GM12878 (cell line): ENCODE results near the gene MICALL2. TPM values are rescaled to one million over a fixed set of nuclear protein-coding genes. Genes with fewer than 3 reads are reported as not detected.

Experiments
- ATAC-seq: fragments of 200-7000 bp; cut with Tn5 transposase; 3 replicates; pipeline ENCODE4 v1.9.1; 2020; ENCODE audit warnings: mild to moderate bottlenecking, moderate library complexity
- Bru-seq: library from RNA; stranded (reverse); fragments of 400-500 nt; gene quantifications from one replicate; lab custom pipeline; 2021; lab: Mats Ljungman, UMichigan
- BruChase-seq, 2 experiments: library from RNA; stranded (reverse); fragments of 400-500 nt; gene quantifications; one replicate each; lab custom pipeline; 2021; lab: Mats Ljungman, UMichigan
- BruUV-seq: library from RNA; stranded (reverse); fragments of 400-500 nt; replicated peaks from 2 replicates; lab custom pipeline; 2021; lab: Mats Ljungman, UMichigan
- CTCF ChIA-PET: fragments of 300-600 bp; sonication (Branson Sonifier 250); formaldehyde crosslinking; extraction: SDS; loops from one replicate; lab custom pipeline; 2021; ENCODE audit warnings: inconsistent platforms; lab: Yijun Ruan, JAX
- POLR2A ChIA-PET: fragments of 350-600 bp; formaldehyde crosslinking; extraction: SDS; loops from one replicate; lab custom pipeline; 2021; ENCODE audit warnings: inconsistent platforms; lab: Charles Lee
- RAD21 ChIA-PET: fragments of 300-600 bp; sonication (Branson Sonifier 250); formaldehyde crosslinking; loops from one replicate; lab custom pipeline; 2023; ENCODE audit warnings: antibody characterized with exemption; ENCODE audit not compliant: unreplicated experiment; lab: Charles Lee
- SMC1A ChIA-PET: fragments of 300-600 bp; sonication (Branson Sonifier 250); formaldehyde crosslinking; loops from one replicate; lab custom pipeline; 2023; ENCODE audit not compliant: unreplicated experiment, uncharacterized antibody; lab: Charles Lee
- DNase-seq: peaks from one replicate; pipeline ENCODE4 v3.0.0-alpha.2; 2011; ENCODE audit warnings: low read depth, low spot score
- FAIRE-seq: peaks from 3 replicates; lab custom pipeline; 2011; peaks lifted over from hg19 to GRCh38; lab: Jason Lieb, UNC
- H2AFZ ChIP-seq: 2 replicates; pipeline ENCODE4 v1.6.0; 2011; ENCODE audit warnings: low read depth, low read length, control low read depth; ENCODE audit not compliant: control insufficient read depth
- H3K27ac ChIP-seq: 2 replicates; pipeline ENCODE4 v1.5.1; 2011; ENCODE audit warnings: control low read depth; ENCODE audit not compliant: control insufficient read depth, insufficient read depth
- H3K27me3 ChIP-seq, 2 experiments: replicated peaks in 1 of 2; 2 replicates each; pipeline versions ENCODE4 v1.6.0 to v1.6.1; 2011; ENCODE audit warnings: low read length in 1 of 2; ENCODE audit not compliant: control insufficient read depth in 2 of 2, insufficient read depth in 2 of 2
- H3K36me3 ChIP-seq, 2 experiments: 2 replicates each; pipeline ENCODE4 v1.5.1; 2011; ENCODE audit warnings: low read length in 1 of 2; ENCODE audit not compliant: control insufficient read depth in 2 of 2, insufficient read depth in 2 of 2
- H3K4me1 ChIP-seq: 2 replicates; pipeline ENCODE4 v1.6.1; 2011; ENCODE audit warnings: mild to moderate bottlenecking, low read length, moderate library complexity, mixed read lengths; ENCODE audit not compliant: control insufficient read depth, insufficient read depth
- H3K4me2 ChIP-seq: 2 replicates; pipeline ENCODE4 v1.6.0; 2011; ENCODE audit warnings: control low read depth; ENCODE audit not compliant: control insufficient read depth, insufficient read depth
- H3K4me3 ChIP-seq: fragments of 200-600 bp; sonication (generic); 2 replicates; pipeline ENCODE4 v1.5.1; 2016
- H3K79me2 ChIP-seq: 2 replicates; pipeline ENCODE4 v1.6.0; 2011; ENCODE audit warnings: low read length; ENCODE audit not compliant: control insufficient read depth, insufficient read depth
- H3K9ac ChIP-seq: 2 replicates; pipeline ENCODE4 v1.8.0; 2011; ENCODE audit warnings: low read length, control low read depth, mixed read lengths; ENCODE audit not compliant: control insufficient read depth, insufficient read depth
- H3K9me3 ChIP-seq: replicated peaks from 3 replicates; pipeline ENCODE4 v1.5.1; 2011; ENCODE audit warnings: mild to moderate bottlenecking, low read length; ENCODE audit not compliant: control insufficient read depth, insufficient read depth
- H4K20me1 ChIP-seq: 2 replicates; pipeline ENCODE4 v1.6.0; 2011; ENCODE audit not compliant: control insufficient read depth, insufficient read depth
- BHLHE40 ChIP-seq, 2 experiments: fragments of 450-650 bp in 1 of 2; IDR thresholded peaks; 2 replicates each; pipeline ENCODE4 v1.6.1; 2011 to 2017; ENCODE audit warnings: low read depth in 2 of 2, borderline replicate concordance in 1 of 2, improper control_type of control experiment in 1 of 2, low read length in 1 of 2, mild to moderate bottlenecking in 1 of 2
- DPF2 ChIP-seq: fragments of 450-650 bp; IDR thresholded peaks from 2 replicates; pipeline ENCODE4 v1.6.1; 2017; ENCODE audit warnings: mild to moderate bottlenecking
- E2F8 ChIP-seq: fragments of 450-650 bp; IDR thresholded peaks from 2 replicates; pipeline ENCODE4 v1.6.1; 2018; ENCODE audit warnings: mild to moderate bottlenecking, low read depth, moderate library complexity; ENCODE audit not compliant: partially characterized antibody
- EGR1 ChIP-seq, 2 experiments: IDR thresholded peaks; 1 replicate in 1 of 2; 2 replicates in 1 of 2; pipeline ENCODE4 v1.6.1; 2011 to 2012; ENCODE audit warnings: low read depth in 2 of 2, low read length in 2 of 2, borderline replicate concordance in 1 of 2, mild to moderate bottlenecking in 1 of 2, moderate library complexity in 1 of 2
- ETV6 ChIP-seq, 2 experiments: fragments of 450-650 bp in 1 of 2; IDR thresholded peaks in 1 of 2; conservative IDR thresholded peaks in 1 of 2; 2 replicates each; pipeline ENCODE4 v1.6.1; 2014; ENCODE audit warnings: antibody characterized with exemption in 1 of 2, borderline replicate concordance in 1 of 2, low read depth in 1 of 2, mild to moderate bottlenecking in 1 of 2, moderate library complexity in 1 of 2
- GATAD2B ChIP-seq: fragments of 450-650 bp; conservative IDR thresholded peaks from 2 replicates; pipeline ENCODE4 v1.6.1; 2017; ENCODE audit warnings: low read depth, mild to moderate bottlenecking, moderate library complexity
- HDAC6 ChIP-seq: fragments of 200-600 bp; sonication (generic); IDR thresholded peaks from one replicate; pipeline ENCODE4 v1.8.0; 2017; ENCODE audit warnings: antibody characterized with exemption; ENCODE audit not compliant: unreplicated experiment
- IKZF1 ChIP-seq: fragments of 450-650 bp; conservative IDR thresholded peaks from 2 replicates; pipeline ENCODE4 v1.6.1; 2017; ENCODE audit warnings: antibody characterized with exemption, mild to moderate bottlenecking
- LARP7 ChIP-seq: fragments of 450-650 bp; IDR thresholded peaks from 2 replicates; pipeline ENCODE4 v1.6.1; 2017; ENCODE audit warnings: mild to moderate bottlenecking
- POLR2A ChIP-seq: IDR thresholded peaks from 2 replicates; pipeline ENCODE4 v1.6.1; 2011; ENCODE audit warnings: low read depth, mild to moderate bottlenecking, low read length
- POLR2AphosphoS5 ChIP-seq: IDR thresholded peaks from 2 replicates; pipeline ENCODE4 v1.6.1; 2011; ENCODE audit warnings: mild to moderate bottlenecking, low read length, inconsistent platforms
- SMAD5 ChIP-seq: IDR thresholded peaks from 2 replicates; pipeline ENCODE4 v1.6.1; 2016; ENCODE audit warnings: antibody characterized with exemption, low read depth
- SP1 ChIP-seq: IDR thresholded peaks from one replicate; pipeline ENCODE4 v1.6.1; 2011; ENCODE audit warnings: low read depth, low read length
- YY1 ChIP-seq: IDR thresholded peaks from 2 replicates; pipeline ENCODE4 v1.6.1; 2011; ENCODE audit warnings: low read depth, mild to moderate bottlenecking, low read length
- ZNF207 ChIP-seq: fragments of 450-650 bp; IDR thresholded peaks from 2 replicates; pipeline ENCODE4 v1.6.1; 2014; ENCODE audit warnings: antibody characterized with exemption, mild to moderate bottlenecking, borderline replicate concordance
- WGBS: methylation state at CpG from one replicate; pipeline ENCODE4 v1.1.6; 2016; ENCODE audit warnings: low lambda C conversion rate; ENCODE audit not compliant: insufficient replicate concordance, insufficient coverage; ENCODE audit errors: missing lambda C conversion rate; 5-methylcytosine and 5-hydroxymethylcytosine counted together
- in situ Hi-C: fragments of 300-500 bp; cut with MboI; formaldehyde crosslinking; loops from 9 replicates; pipeline ENCODE4 v1.14.3; 2018; ENCODE audit warnings: mixed read lengths
- intact Hi-C: fragments of 100-400 bp; cut with micrococcal nuclease; formaldehyde crosslinking; loops from one replicate; pipeline ENCODE4 v1.14.2; 2022; ENCODE audit not compliant: unreplicated experiment
- long read RNA-seq, 2 experiments: library from polyadenylated mRNA; unstranded; transcript quantifications; one replicate each; pipeline ENCODE4 v2.0.0, GENCODE V29; 2019 to 2020
- polyA minus RNA-seq, 3 experiments: library from RNA; depleted of rRNA, polyadenylated mRNA; stranded (reverse); fragments of >200 nt; gene quantifications; 2 replicates each; pipeline ENCODE4 v1.2.3, GENCODE V29; 2011
- polyA plus RNA-seq, 11 experiments: library from polyadenylated mRNA; depleted of rRNA in 4 of 11; unstranded in 6 of 11; stranded (reverse) in 5 of 11; fragments of >200 nt; fragmentation: Nextera tagmentation in 4 of 11; fragmentation: Illumina TruSeq in 1 of 11; extraction: Ambion mirVana in 4 of 11; extraction: Trizol in 1 of 11; gene quantifications; 1 replicate in 1 of 11; 2 replicates in 10 of 11; pipeline versions ENCODE4 v1.2.1 to v1.2.3, GENCODE V29; 2011 to 2016; ENCODE audit warnings: inconsistent platforms in 2 of 11, missing spikeins in 2 of 11, low read depth in 1 of 11
- total RNA-seq, 4 experiments: library from RNA; depleted of rRNA in 3 of 4; stranded (reverse); fragments of >200 nt in 3 of 4; fragmentation: Illumina TruSeq in 1 of 4; extraction: Trizol in 1 of 4; gene quantifications; 2 replicates each; pipeline versions ENCODE4 v1.2.1 to v1.2.3, GENCODE V29; 2013 to 2021

Gene MICALL2
- 5.2 and 7.5 TPM in 2 replicates for total RNA-seq (2013; cell fraction: nucleolus; rRNA removed)
- total RNA-seq (2014; rRNA removed) = 0.11 and 1.1 TPM in 2 replicates
- total RNA-seq (2014; rRNA removed; fragmentation: Illumina TruSeq; extraction: Trizol) = 0.04 and 0.09 TPM in 2 replicates
- total RNA-seq (2021) = 0.72 and 1.7 TPM in 2 replicates
- 0.16 TPM for polyA plus RNA-seq (2011; ENCODE audit: low read depth)
- 0.29 and 0.37 TPM in 2 replicates for polyA plus RNA-seq (2011; rRNA removed)
- polyA plus RNA-seq (2011; cell fraction: cytosol; rRNA removed) = 0.52 and 0.55 TPM in 2 replicates
- 12.5 and 13.1 TPM in 2 replicates for polyA plus RNA-seq (2011; cell fraction: nucleus; rRNA removed)
- polyA plus RNA-seq (2012) = 0.73 and 1.2 TPM in 2 replicates
- polyA plus RNA-seq (2014; fragmentation: Illumina TruSeq; extraction: Trizol) = not detected in 2 replicates
- not detected for polyA plus RNA-seq (2014; fragmentation: Nextera tagmentation; extraction: Ambion mirVana)
- polyA plus RNA-seq (2014; rRNA removed) = 0.83 and 1.3 TPM in 2 replicates
- 1 to 10 TPM in 1 of 2 experiments, under 1 TPM in 1; 0.39 to 1.1 TPM for polyA plus RNA-seq (2016; fragmentation: Nextera tagmentation; extraction: Ambion mirVana)
- polyA minus RNA-seq (2011; rRNA and poly(A)+ RNA removed) = 0.37 and 1.6 TPM in 2 replicates
- polyA minus RNA-seq (2011; cell fraction: cytosol; rRNA and poly(A)+ RNA removed) = 0.31 and 1.5 TPM in 2 replicates
- 1.8 and 3.5 TPM in 2 replicates for polyA minus RNA-seq (2011; cell fraction: nucleus; rRNA and poly(A)+ RNA removed)
- percentile 32 among the genes with signal in this experiment for Bru-seq, nascent RNA
- percentile 38 among the genes with signal in this experiment for BruChase-seq, experiment 1, labeled RNA remaining after a 6-hour chase
- percentile 37 among the genes with signal in this experiment for BruChase-seq, experiment 2, labeled RNA remaining after a 2-hour chase
- long read RNA-seq, experiment 1, partial matches to known transcripts = 0 of 1 reads
- long read RNA-seq, experiment 1, other reads (novel, unspliced or antisense) = 1 of 1 reads
- long read RNA-seq, experiment 2 = 0 reads

- 10% methylated on average over 61 of the region's 69 CpGs for WGBS
- peak within 1 kb of the TSS; percentile 39; the same call in 1 of the 2 replicates for H3K27ac ChIP-seq
- TF ChIP-seq ETV6 (conservative IDR thresholded peaks at IDR 0.05 in 1 of 2, IDR thresholded peaks at IDR 0.05 in 1 of 2; ENCODE audit: borderline replicate concordance in 1 of 2, low read depth in 1 of 2) (no peak), E2F8 (no peak), YY1 (peak; percentile 82), SMAD5 (no peak), BHLHE40 (IDR thresholded peaks at IDR 0.05; ENCODE audit: borderline replicate concordance in 1 of 2, low read depth in 2 of 2, low read length in 1 of 2) (0 out of 4 replicates have a peak, but pooled peaks of 1 of the 2 experiments have one; percentile 26), DPF2 (0 out of 2 replicates have a peak, but pooled peaks have one; percentile 30), SP1 (no peak), HDAC6 (no peak), ZNF207 (0 out of 2 replicates have a peak, but pooled peaks have one; percentile 40), GATAD2B (peak; percentile 44; the same call in 1 of the 2 replicates), POLR2A (peak; percentile 81), IKZF1 (peak; percentile 38; the same call in 1 of the 2 replicates), EGR1 (IDR thresholded peaks at IDR 0.05; ENCODE audit: borderline replicate concordance in 1 of 2, low read depth in 2 of 2, low read length in 2 of 2) (0 out of 3 replicates have a peak, but pooled peaks of 1 of the 2 experiments have one; percentile 25), LARP7 (peak; percentile 81), POLR2AphosphoS5 (peak; percentile 36; the same call in 1 of the 2 replicates)
Measured at GRCh38 chr7:1458683-1459511, at the start of gene MICALL2. Gene MICALL2 (minus strand): TSS chr7:1459470. CDS start chr7:1459326, 144 bp downstream.

More at GRCh38 chr7:1458683-1459511, at the start of gene MICALL2:
- ChIA-PET POLR2A (no interaction called here), SMC1A (no interaction called here), RAD21 (no interaction called here), CTCF (interaction anchor here (0.6 to 1.1 kb wide), 2 partner anchors 26 to 418 kb away, joined by 3 to 4 read pairs; no protein-coding TSS in a partner anchor)
- H3K9me3 ChIP-seq = no peaks in the 10 kb centered on the region
- peak within 1 kb of the TSS; percentile 73 for H3K4me3 ChIP-seq
- peak within 1 kb of the TSS; percentile 64 for H3K9ac ChIP-seq
- no peaks in the 10 kb centered on the region; a peak in 1 of 4 replicates for H3K27me3 ChIP-seq
- H3K4me1 ChIP-seq = peaks cover 17% of the 10 kb centered on the region
- intact Hi-C loops = no loop called here
- FAIRE-seq (no peak), DNase-seq (no peak), ATAC-seq (peak; percentile 27)
- H2AFZ ChIP-seq = peak within 1 kb of the TSS; percentile 80
- no peaks in the 10 kb centered on the region for H4K20me1 ChIP-seq
- BruUV-seq = no TSS peak
- in situ Hi-C loops = no loop called here
- H3K36me3 ChIP-seq = no peaks in the 10 kb centered on the region
- peak within 1 kb of the TSS; percentile 96 for H3K4me2 ChIP-seq
- no peaks in the 10 kb centered on the region for H3K79me2 ChIP-seq
